GM21737 (cell line): ENCODE data around the gene HPS1.

Experiments used
- ATAC-seq: cut with Tn5 transposase; IDR thresholded peaks from one replicate; pipeline ENCODE4 v1.9.1; 2021; ENCODE audit warnings: mild to moderate bottlenecking, moderate library complexity; ENCODE audit not compliant: unreplicated experiment

HPS1 gene

GRCh38 chr10:98433881-98434732 is 12.6 kb downstream of the HPS1 start:
- no peak for ATAC-seq

- no peak for ATAC-seq
These were observed 13.4 kb downstream of the HPS1 start for GRCh38 chr10:98433371-98433770.

GRCh38 chr10:98432330-98432729 is 14.4 kb downstream of the HPS1 start:
- no peak for ATAC-seq

GRCh38 chr10:98431016-98431415 is 15.7 kb downstream of the HPS1 start:
- ATAC-seq = no peak

GRCh38 chr10:98430427-98430826 is 16.3 kb downstream of the HPS1 start:
- ATAC-seq = no peak

- ATAC-seq = no peak
These were observed 17.2 kb downstream of the HPS1 start for GRCh38 chr10:98429320-98430072.

GRCh38 chr10:98427011-98427515 is 19.7 kb downstream of the HPS1 start:
- no peak for ATAC-seq

GRCh38 chr10:98425511-98426352 is 21.0 kb downstream of the HPS1 start:
- no peak for ATAC-seq

- no peak for ATAC-seq
These were observed 22.2 kb downstream of the HPS1 start for GRCh38 chr10:98424295-98425254.

GRCh38 chr10:98423691-98424120 is 23.0 kb downstream of the HPS1 start:
- no peak for ATAC-seq

- ATAC-seq = no peak
These were observed 24.6 kb downstream of the HPS1 start for GRCh38 chr10:98422182-98422581.

GRCh38 chr10:98420786-98421185 is 25.9 kb downstream of the HPS1 start:
- ATAC-seq = no peak

GRCh38 chr10:98419469-98420261 is 27.1 kb downstream of the HPS1 start:
- no peak for ATAC-seq

- no peak for ATAC-seq
These were observed 27.9 kb downstream of the HPS1 start for GRCh38 chr10:98418665-98419468.

- no peak for ATAC-seq
These were observed 28.6 kb downstream of the HPS1 start for GRCh38 chr10:98417973-98418664.

GRCh38 chr10:98417481-98417959 is 29.2 kb downstream of the HPS1 start:
- no peak for ATAC-seq

GRCh38 chr10:98416606-98417388 is 29.9 kb downstream of the HPS1 start:
- no peak for ATAC-seq
